Measurements from ENCODE around the gene RARRES2. TPM values are rescaled to one million over a fixed set of nuclear protein-coding genes. Genes with fewer than 3 reads are reported as not detected.
A peak's percentile ranks its signal among the peaks of the same experiment; 100 is the strongest.

The RARRES2 gene
- total and polyA plus RNA-seq, 2 donors = 6.5 to 21.9 TPM

DNA sequence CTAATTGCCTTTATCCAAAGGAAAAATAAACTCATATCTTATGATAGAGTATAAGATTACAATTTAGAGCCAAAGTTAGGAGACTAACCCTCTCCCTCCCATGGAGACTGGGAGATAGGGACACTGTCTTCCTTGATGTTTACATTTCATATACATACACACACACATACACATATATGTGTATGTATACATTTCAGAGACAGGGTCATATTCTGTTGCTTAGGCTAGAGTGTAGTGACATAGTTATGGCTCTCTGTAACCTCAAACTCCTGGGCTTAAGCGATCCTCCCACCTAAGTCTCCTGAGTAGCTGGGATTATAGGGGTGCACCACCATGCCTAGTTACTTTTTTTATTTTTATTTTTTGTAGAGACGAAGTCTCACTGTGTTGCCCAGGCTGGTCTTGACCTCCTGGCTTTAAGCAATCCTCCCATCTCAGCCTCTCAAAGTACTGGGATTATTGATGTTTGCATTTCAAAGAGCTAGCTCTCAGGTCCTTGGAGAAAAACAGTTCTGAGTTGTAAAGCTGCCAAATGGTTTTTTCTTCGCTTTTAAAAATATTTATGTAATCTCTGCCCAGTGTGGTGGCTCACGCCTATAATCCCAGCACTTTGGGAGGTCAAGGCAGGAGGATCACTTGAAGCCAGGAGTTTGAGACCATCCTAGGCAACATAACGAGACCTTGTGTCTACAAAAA, 19.1 kb upstream of the RARRES2 start:
- 94% methylated on average over 5 of the region's 5 CpGs for WGBS

DNA sequence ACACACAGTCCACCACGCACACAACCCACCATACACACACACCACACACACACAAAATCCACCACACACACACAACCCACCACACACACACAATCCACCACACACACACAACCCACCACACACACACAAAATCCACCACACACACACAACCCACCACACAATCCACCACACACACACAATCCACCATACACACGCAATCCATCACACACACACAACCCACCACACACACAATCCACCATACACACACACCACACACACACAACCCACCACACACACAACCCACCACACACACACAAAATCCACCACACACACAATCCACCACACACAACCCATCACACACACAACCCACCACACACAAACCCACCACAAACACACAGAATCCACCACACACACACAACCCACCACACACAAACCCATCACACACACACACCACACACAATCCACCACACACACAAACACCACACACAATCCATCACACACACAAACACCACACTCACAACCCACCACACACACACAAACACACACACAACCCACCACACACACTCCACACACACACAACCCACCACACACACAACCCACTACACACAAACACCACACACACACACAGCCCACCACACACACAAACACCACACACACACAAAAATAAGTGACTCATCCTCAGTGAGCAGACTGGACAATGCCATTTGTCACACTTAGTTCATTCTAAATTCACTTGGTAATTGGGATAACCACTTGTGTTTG, 18.4 kb upstream of the RARRES2 start:
- Histone ChIP-seq H3K4me1 (ENCODE audit: control insufficient read depth in 2 of 2, insufficient read depth in 2 of 2, low read length in 2 of 2) (peaks cover 63 to 83% of the 10 kb centered on the region in 2 donors), H3K27me3 (ENCODE audit: control insufficient read depth in 2 of 2, insufficient read depth in 1 of 2, low read length in 1 of 2) (no peaks in the 10 kb centered on the region), H3K27ac (ENCODE audit: low read depth in 1 of 2, low read length in 1 of 2) (no peak overlapping the region), H3K36me3 (ENCODE audit: control insufficient read depth in 2 of 2, insufficient read depth in 2 of 2, low read length in 1 of 2) (no peaks in the 10 kb centered on the region), H3K9me3 (ENCODE audit: control insufficient read depth in 2 of 2, insufficient read depth in 1 of 2, low read length in 1 of 2) (peaks cover 0 to 2% of the 10 kb centered on the region in 2 donors), H3K4me3 (ENCODE audit: low read length in 2 of 2) (no peak overlapping the region)
- DNase-seq (ENCODE audit: low read depth in 6 of 9, low spot score in 9 of 9) = no peak
- 100% methylated on average over 2 of the region's 2 CpGs for WGBS

More for the DNA sequence above, 19.1 kb upstream of the RARRES2 start:
- no peak for DNase-seq (ENCODE audit: low read depth in 6 of 9, low spot score in 9 of 9)
- Histone ChIP-seq H3K4me1 (ENCODE audit: control insufficient read depth in 2 of 2, insufficient read depth in 2 of 2, low read length in 2 of 2) (peaks cover 65 to 86% of the 10 kb centered on the region in 2 donors), H3K36me3 (ENCODE audit: control insufficient read depth in 2 of 2, insufficient read depth in 2 of 2, low read length in 1 of 2) (no peaks in the 10 kb centered on the region), H3K27ac (ENCODE audit: low read depth in 1 of 2, low read length in 1 of 2) (no peak overlapping the region), H3K9me3 (ENCODE audit: control insufficient read depth in 2 of 2, insufficient read depth in 1 of 2, low read length in 1 of 2) (peaks cover 0 to 2% of the 10 kb centered on the region in 2 donors), H3K27me3 (ENCODE audit: control insufficient read depth in 2 of 2, insufficient read depth in 1 of 2, low read length in 1 of 2) (no peaks in the 10 kb centered on the region), H3K4me3 (ENCODE audit: low read length in 2 of 2) (no peak overlapping the region)

DNA sequence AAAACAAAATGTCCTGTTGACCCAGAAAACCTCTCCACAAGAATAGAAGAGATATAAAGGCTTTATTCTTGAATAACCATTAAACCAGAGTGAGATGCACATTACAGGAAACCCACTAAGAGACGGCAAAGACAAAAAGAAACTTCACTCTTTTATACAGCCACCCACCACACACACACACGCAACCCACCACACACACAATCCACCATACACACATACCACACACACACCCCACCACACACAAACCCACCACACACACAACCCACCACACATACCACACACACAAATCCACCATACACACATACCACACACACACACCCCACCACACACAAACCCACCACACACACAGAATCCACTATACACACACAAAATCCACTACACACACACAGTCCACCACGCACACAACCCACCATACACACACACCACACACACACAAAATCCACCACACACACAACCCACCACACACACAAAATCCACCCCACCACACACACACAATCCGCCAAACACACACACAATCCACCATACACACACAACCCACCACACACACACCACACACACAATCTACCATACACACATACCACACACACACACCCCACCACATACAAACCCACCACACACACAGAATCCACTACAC, 17.7 kb upstream of the RARRES2 start:
- DNase-seq (ENCODE audit: low read depth in 6 of 9, low spot score in 9 of 9) = no peak

DNA sequence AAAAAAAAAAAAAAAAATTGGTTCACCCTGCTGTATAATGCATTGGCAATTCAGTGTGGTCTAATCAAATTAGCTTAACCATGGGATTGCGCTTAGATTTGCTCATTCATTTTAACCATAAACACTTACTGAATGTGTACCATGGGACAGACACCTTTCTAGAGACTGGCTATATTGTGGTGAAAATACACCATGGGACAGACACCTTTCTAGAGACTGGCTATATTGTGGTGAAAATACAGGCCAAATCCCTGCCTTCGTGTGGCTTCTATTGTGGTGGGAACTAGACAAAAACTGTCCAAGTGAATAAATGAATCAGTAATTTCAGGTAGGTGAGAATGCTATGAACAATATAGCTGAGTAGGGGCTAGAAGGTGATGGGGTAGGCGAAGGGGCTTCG, 17.0 kb upstream of the RARRES2 start:
- Histone ChIP-seq H3K4me1 (ENCODE audit: control insufficient read depth in 2 of 2, insufficient read depth in 2 of 2, low read length in 2 of 2) (peaks cover 51 to 71% of the 10 kb centered on the region in 2 donors), H3K4me3 (ENCODE audit: low read length in 2 of 2) (no peak overlapping the region), H3K9me3 (ENCODE audit: control insufficient read depth in 2 of 2, insufficient read depth in 1 of 2, low read length in 1 of 2) (peaks cover 0 to 2% of the 10 kb centered on the region in 2 donors), H3K36me3 (ENCODE audit: control insufficient read depth in 2 of 2, insufficient read depth in 2 of 2, low read length in 1 of 2) (no peaks in the 10 kb centered on the region), H3K27me3 (ENCODE audit: control insufficient read depth in 2 of 2, insufficient read depth in 1 of 2, low read length in 1 of 2) (no peaks in the 10 kb centered on the region), H3K27ac (ENCODE audit: low read depth in 1 of 2, low read length in 1 of 2) (peak overlapping the region; percentile 31 to 95)
- WGBS = 90% methylated on average over 4 of the region's 4 CpGs
- DNase-seq (ENCODE audit: low read depth in 6 of 9, low spot score in 9 of 9) = no peak

More for the DNA sequence above, 17.7 kb upstream of the RARRES2 start:
- no peaks in the 10 kb centered on the region for H3K27me3 ChIP-seq (ENCODE audit: control insufficient read depth in 2 of 2, insufficient read depth in 1 of 2, low read length in 1 of 2)
- peaks cover 58 to 78% of the 10 kb centered on the region in 2 donors for H3K4me1 ChIP-seq (ENCODE audit: control insufficient read depth in 2 of 2, insufficient read depth in 2 of 2, low read length in 2 of 2)
- no peaks in the 10 kb centered on the region for H3K36me3 ChIP-seq (ENCODE audit: control insufficient read depth in 2 of 2, insufficient read depth in 2 of 2, low read length in 1 of 2)
- H3K9me3 ChIP-seq (ENCODE audit: control insufficient read depth in 2 of 2, insufficient read depth in 1 of 2, low read length in 1 of 2) = peaks cover 0 to 2% of the 10 kb centered on the region in 2 donors
- 56% methylated on average over 4 of the region's 4 CpGs for WGBS
- H3K27ac ChIP-seq (ENCODE audit: low read depth in 1 of 2, low read length in 1 of 2) = peak overlapping the region; percentile 71 to 95
- H3K4me3 ChIP-seq (ENCODE audit: low read length in 2 of 2) = no peak overlapping the region

DNA sequence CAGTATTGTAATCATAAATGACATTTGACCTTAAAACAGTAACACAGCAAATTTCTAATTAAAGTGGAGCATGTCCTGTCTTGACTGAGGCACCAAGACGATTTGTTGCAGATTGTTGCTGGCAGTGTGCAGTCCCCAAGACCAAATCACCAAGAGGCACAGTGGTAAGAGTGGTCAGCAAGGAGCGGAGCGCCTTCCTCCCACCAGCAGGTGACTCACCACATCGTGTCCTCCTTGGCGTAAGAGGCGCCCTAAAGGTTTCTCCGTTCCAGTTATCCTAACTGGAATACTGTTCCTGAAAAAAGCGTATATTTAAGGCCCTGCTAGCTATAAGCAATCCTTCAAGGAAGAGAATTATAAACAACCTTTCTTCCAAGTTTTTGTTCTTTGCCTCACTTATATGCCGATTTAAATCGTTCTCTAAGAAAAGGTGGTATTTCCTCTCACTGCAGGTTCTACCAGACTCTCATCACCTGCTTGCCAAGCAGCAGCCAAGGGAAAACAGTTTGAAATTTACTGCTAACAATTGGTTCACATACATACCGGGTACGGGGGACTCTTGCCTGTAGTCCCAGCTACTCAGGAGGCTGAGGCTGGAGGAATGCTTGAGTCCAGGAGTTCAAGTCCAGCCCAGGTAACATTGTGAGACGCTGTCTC, 16.5 kb upstream of the RARRES2 start:
- H3K4me1 ChIP-seq (ENCODE audit: control insufficient read depth in 2 of 2, insufficient read depth in 2 of 2, low read length in 2 of 2) = peaks cover 46 to 66% of the 10 kb centered on the region in 2 donors
- WGBS = 52% methylated on average over 13 of the region's 13 CpGs
- DNase-seq (ENCODE audit: low read depth in 6 of 9, low spot score in 9 of 9) = no peak

DNA sequence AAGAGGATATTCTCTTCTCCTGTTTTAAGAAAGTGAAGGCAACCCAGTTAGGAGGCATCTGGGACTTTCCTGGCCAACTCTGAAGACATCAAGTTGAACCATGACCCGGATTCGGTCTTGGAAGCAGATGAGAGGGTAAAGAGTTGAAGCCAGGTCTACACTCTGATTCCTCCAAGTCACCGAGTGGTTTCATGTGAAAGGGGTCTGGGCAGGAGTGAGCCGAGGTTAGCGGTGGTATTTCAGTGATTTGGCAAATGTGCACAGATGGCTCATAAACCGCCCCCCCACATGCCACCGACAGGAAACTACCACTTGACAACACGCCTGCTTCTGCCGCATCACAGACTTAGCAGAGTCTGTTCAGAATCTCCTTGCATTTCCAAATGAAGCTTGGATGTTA, 15.8 kb upstream of the RARRES2 start:
- Histone ChIP-seq H3K36me3 (ENCODE audit: control insufficient read depth in 2 of 2, insufficient read depth in 2 of 2, low read length in 1 of 2) (no peaks in the 10 kb centered on the region), H3K4me3 (ENCODE audit: low read length in 2 of 2) (peak overlapping the region; percentile 3 to 19), H3K27ac (ENCODE audit: low read depth in 1 of 2, low read length in 1 of 2) (peak overlapping the region; percentile 91 to 95), H3K4me1 (ENCODE audit: control insufficient read depth in 2 of 2, insufficient read depth in 2 of 2, low read length in 2 of 2) (peaks cover 39 to 60% of the 10 kb centered on the region in 2 donors), H3K9me3 (ENCODE audit: control insufficient read depth in 2 of 2, insufficient read depth in 1 of 2, low read length in 1 of 2) (peaks cover 0 to 2% of the 10 kb centered on the region in 2 donors), H3K27me3 (ENCODE audit: control insufficient read depth in 2 of 2, insufficient read depth in 1 of 2, low read length in 1 of 2) (no peaks in the 10 kb centered on the region)
- peak in 7 of 9 donors; percentile 70 to 94 (median 84) for DNase-seq (ENCODE audit: low read depth in 6 of 9, low spot score in 9 of 9)
- WGBS = 2% methylated on average over 9 of the region's 9 CpGs

More for the DNA sequence above, 16.5 kb upstream of the RARRES2 start:
- no peak overlapping the region for H3K4me3 ChIP-seq (ENCODE audit: low read length in 2 of 2)
- H3K9me3 ChIP-seq (ENCODE audit: control insufficient read depth in 2 of 2, insufficient read depth in 1 of 2, low read length in 1 of 2) = peaks cover 0 to 2% of the 10 kb centered on the region in 2 donors
- H3K27ac ChIP-seq (ENCODE audit: low read depth in 1 of 2, low read length in 1 of 2) = peak overlapping the region; percentile 91 to 95
- H3K36me3 ChIP-seq (ENCODE audit: control insufficient read depth in 2 of 2, insufficient read depth in 2 of 2, low read length in 1 of 2) = no peaks in the 10 kb centered on the region
- no peaks in the 10 kb centered on the region for H3K27me3 ChIP-seq (ENCODE audit: control insufficient read depth in 2 of 2, insufficient read depth in 1 of 2, low read length in 1 of 2)

DNA sequence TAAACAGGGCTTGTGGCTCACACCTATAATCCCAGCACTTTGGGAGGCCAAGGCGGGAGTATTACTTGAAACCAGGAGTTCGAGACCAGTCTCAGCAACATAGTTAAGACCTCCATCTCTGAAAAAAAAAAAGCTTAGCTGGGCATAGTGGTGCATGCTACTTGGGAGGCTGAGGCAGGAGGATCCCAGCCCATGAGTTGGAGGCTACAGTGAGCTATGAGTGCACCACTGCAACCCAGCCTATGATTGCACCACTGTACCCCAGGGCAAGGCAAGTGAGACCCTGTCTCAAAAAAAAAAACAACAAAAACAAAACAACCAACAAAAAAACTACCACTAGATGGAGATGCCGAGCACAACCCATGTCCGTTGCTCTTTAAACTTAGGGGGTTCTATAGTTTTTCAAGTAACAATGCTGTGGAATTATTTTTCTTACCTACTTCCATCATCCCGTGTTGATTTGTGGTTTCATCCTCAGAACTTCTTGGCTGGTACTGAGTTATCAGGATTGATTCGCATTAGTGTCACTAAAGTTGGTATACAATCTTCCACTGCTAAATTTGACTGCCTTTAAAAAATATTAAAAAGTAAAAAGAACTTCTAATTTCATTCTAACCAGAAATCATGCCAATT, 15.0 kb upstream of the RARRES2 start:
- Histone ChIP-seq H3K4me1 (ENCODE audit: control insufficient read depth in 2 of 2, insufficient read depth in 2 of 2, low read length in 2 of 2) (peaks cover 33 to 51% of the 10 kb centered on the region in 2 donors), H3K4me3 (ENCODE audit: low read length in 2 of 2) (no peak overlapping the region), H3K27me3 (ENCODE audit: control insufficient read depth in 2 of 2, insufficient read depth in 1 of 2, low read length in 1 of 2) (no peaks in the 10 kb centered on the region), H3K27ac (ENCODE audit: low read depth in 1 of 2, low read length in 1 of 2) (peak overlapping the region; percentile 12 to 50), H3K9me3 (ENCODE audit: control insufficient read depth in 2 of 2, insufficient read depth in 1 of 2, low read length in 1 of 2) (peaks cover 0 to under 1% of the 10 kb centered on the region in 2 donors), H3K36me3 (ENCODE audit: control insufficient read depth in 2 of 2, insufficient read depth in 2 of 2, low read length in 1 of 2) (no peaks in the 10 kb centered on the region)
- 39% methylated on average over 6 of the region's 6 CpGs for WGBS
- DNase-seq (ENCODE audit: low read depth in 6 of 9, low spot score in 9 of 9) = peak in 3 of 9 donors; percentile 58 to 90 (median 75)

DNA sequence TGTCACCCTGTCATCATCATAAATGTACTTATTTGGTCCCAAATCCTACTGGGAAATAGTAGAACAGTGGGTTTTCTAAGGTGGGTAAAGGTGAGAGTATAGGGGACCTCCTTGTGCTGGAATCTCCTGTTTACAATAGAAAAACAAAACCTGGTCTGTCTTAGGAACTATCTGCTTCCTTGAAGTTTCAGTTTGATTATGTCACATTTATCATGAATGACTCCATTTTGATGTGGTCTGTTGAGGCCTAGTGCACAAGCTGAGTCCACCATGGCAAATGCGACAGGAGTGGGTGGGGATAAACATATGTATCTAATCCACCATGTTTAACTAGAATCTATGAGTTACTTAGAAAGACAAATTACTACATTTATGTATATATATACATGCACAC, 14.2 kb upstream of the RARRES2 start:
- Histone ChIP-seq H3K27ac (ENCODE audit: low read depth in 1 of 2, low read length in 1 of 2) (no peak overlapping the region), H3K4me3 (ENCODE audit: low read length in 2 of 2) (no peak overlapping the region), H3K36me3 (ENCODE audit: control insufficient read depth in 2 of 2, insufficient read depth in 2 of 2, low read length in 1 of 2) (no peaks in the 10 kb centered on the region), H3K4me1 (ENCODE audit: control insufficient read depth in 2 of 2, insufficient read depth in 2 of 2, low read length in 2 of 2) (peaks cover 33 to 46% of the 10 kb centered on the region in 2 donors), H3K27me3 (ENCODE audit: control insufficient read depth in 2 of 2, insufficient read depth in 1 of 2, low read length in 1 of 2) (no peaks in the 10 kb centered on the region), H3K9me3 (ENCODE audit: control insufficient read depth in 2 of 2, insufficient read depth in 1 of 2, low read length in 1 of 2) (no peaks in the 10 kb centered on the region)
- no peak for DNase-seq (ENCODE audit: low read depth in 6 of 9, low spot score in 9 of 9)
- 79% methylated on average over 1 of the region's 1 CpG for WGBS
